Mucosa of stomach (tissue), 1 donor: Measurements from ENCODE around the gene RNF224.
A peak's percentile ranks its signal among the peaks of the same experiment; 100 is the strongest.
"Not testable (repeated sequence)": the region's sequence is repeated elsewhere in the genome, so short reads cannot be mapped to it uniquely, and the experiment has no call there.

ENCODE experiments used
- H3K27me3 ChIP-seq: one replicate; pipeline ENCODE4 v1.7.0; 2013; ENCODE audit warnings: mild to moderate bottlenecking, low read length; ENCODE audit not compliant: control insufficient read depth, insufficient read depth
- H3K36me3 ChIP-seq: one replicate; pipeline ENCODE4 v1.7.0; 2013; ENCODE audit warnings: low read length; ENCODE audit not compliant: control insufficient read depth, insufficient read depth
- H3K4me1 ChIP-seq: one replicate; pipeline ENCODE4 v1.7.0; 2013; ENCODE audit warnings: mild to moderate bottlenecking, low read length; ENCODE audit not compliant: control insufficient read depth, insufficient read depth
- H3K4me3 ChIP-seq: one replicate; pipeline ENCODE4 v1.7.0; 2013; ENCODE audit warnings: low read length
- H3K9ac ChIP-seq: one replicate; pipeline ENCODE4 v1.7.0; 2013; ENCODE audit warnings: mild to moderate bottlenecking, low read length, moderate library complexity
- H3K9me3 ChIP-seq: one replicate; pipeline ENCODE4 v1.7.0; 2013; ENCODE audit warnings: mild to moderate bottlenecking, low read length, moderate library complexity; ENCODE audit not compliant: control insufficient read depth
- donor health status: Pancreatic carcinoma.

The RNF224 gene

DNA sequence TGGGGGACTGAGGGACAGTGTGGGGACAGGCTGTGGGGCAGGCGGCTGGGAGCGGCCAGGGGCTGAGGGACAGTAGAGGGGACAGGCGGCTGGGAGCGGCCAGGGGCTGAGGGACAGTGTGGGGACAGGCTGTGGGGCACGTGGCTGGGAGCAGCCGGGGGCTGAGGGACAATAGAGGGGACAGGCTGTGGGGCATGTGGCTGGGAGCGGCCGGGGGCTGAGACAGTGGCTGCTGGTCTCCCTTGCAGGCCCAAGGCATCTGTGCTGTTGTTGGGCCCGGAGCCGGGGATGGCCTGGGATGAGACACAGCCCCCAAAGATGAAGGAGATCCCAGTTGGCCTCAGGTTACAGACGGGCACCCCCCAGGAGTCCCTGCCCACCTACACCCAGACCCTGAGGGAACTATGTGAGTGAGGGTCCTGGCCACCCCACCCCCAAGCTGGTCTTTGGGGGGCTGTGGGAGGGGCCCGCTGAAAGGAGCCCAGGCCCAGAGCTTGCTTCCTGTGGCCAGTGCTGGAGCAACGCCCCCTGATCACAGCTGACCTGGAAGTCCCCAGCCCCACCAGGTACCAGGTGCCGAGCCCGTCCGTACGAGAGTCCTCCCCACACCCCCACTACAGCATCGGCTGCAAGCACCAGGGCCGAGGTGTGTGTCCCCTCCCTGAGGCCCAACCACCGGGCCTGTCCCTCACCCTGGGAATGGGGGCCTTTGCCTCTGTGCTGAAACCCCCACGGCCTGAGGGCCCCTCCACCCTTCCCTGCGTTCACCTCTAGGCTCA is 24.4 kb downstream of the RNF224 start:
- Histone ChIP-seq H3K36me3 (no peaks in the 10 kb centered on the region), H3K4me3 (no peak overlapping the region), H3K27me3 (no peaks in the 10 kb centered on the region), H3K4me1 (peaks cover 27% of the 10 kb centered on the region), H3K9ac (no peak overlapping the region), H3K9me3 (no peaks in the 10 kb centered on the region)

DNA sequence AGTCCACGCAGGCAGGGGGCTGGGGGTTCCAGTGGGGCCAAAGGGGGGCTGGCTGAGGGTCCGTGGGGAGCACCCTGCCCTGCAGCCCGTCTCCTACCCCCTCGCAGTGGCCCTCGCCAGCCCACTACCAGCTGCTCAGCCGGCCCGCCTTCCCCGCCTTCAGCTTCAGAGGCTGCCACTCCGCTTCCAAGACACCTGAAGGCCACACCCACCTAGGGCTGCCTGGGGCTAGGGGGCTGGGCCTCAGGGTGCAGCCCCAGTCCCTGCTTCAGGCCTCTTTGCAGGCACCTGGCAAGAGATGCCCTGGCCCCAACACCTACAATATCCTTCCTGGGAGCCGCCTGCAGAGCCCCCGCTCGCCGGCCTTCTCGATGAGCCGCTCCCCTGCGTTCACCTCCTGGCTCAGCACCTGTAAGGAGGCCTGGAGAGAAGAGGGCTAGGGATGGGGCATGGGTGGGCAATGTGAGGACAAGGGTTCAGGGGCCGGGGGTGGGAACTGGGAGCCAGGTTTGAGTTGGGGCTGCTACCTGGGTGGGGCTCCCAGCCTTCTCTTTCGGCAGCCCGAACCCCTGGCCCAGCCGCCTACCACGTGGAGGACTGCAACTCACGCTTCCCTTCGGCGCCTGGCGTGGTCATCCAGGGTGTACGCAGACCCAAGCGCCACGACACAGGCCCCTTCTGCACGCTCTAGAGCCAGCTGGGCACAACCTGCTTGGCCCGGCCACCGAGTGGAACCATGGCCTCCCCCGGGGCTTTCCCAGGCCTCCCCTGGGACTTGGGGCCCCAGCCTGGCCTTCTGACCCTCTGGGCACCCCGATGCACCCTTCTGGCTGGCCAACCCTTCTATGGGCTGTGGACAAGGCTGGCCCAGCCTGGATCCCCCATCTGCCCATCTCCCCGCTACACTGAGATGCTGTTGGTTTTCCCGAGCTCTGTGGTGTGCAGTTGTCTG is 25.5 kb downstream of the RNF224 start:
- H3K36me3 ChIP-seq: no peaks in the 10 kb centered on the region
- peaks cover 31% of the 10 kb centered on the region for H3K4me1 ChIP-seq
- no peak overlapping the region for H3K9ac ChIP-seq
- no peaks in the 10 kb centered on the region for H3K27me3 ChIP-seq
- no peak overlapping the region for H3K4me3 ChIP-seq
- no peaks in the 10 kb centered on the region for H3K9me3 ChIP-seq

DNA sequence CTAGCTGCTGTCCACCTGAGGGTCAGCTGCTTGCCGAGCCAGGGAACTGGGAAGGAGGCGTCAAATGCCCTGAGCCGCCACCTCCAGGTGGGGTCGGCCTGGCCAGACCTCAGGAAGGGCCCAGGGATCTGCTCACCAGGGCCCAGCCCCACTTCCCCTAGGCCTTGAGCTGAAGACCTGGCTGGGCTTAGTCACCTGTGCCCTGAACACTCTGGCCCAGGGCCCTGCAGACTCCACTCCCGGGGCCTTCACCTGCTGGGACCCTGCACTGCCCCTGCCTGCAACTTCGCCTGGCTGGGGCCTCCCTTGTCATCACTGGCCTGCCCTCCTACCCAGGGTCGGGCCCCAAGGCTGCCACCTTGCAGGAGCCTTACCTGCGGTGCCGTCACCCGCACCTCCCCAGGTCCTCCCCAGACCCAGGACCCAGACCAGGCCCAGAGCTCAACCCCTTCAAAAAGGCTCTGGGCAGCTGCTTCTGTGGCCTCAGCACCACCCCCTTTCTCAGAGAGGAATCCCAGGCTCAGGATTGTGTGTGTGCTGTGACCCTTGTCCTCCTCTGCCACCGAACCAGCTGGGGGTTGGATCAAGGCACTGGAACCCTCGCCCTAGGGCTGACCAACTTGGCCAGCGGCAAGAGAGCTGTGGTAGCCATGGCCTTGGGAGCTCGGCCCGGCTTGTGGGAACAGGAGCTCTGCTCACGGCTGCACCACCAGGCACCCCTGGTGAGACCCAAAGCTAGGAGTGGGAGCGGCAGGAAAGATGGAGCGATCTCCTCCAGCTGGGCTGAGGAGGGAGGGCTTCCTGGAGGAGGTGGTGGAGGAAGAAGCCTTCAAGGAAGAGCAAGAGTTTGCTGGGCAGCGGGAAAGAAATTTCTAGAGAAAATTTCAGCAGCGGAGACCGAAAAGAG is 26.7 kb downstream of the RNF224 start:
- peaks cover 31% of the 10 kb centered on the region for H3K4me1 ChIP-seq
- peak overlapping the region; percentile 50 for H3K4me3 ChIP-seq
- H3K36me3 ChIP-seq: no peaks in the 10 kb centered on the region
- no peaks in the 10 kb centered on the region for H3K9me3 ChIP-seq
- H3K9ac ChIP-seq: peak overlapping the region; percentile 65
- H3K27me3 ChIP-seq: no peaks in the 10 kb centered on the region

DNA sequence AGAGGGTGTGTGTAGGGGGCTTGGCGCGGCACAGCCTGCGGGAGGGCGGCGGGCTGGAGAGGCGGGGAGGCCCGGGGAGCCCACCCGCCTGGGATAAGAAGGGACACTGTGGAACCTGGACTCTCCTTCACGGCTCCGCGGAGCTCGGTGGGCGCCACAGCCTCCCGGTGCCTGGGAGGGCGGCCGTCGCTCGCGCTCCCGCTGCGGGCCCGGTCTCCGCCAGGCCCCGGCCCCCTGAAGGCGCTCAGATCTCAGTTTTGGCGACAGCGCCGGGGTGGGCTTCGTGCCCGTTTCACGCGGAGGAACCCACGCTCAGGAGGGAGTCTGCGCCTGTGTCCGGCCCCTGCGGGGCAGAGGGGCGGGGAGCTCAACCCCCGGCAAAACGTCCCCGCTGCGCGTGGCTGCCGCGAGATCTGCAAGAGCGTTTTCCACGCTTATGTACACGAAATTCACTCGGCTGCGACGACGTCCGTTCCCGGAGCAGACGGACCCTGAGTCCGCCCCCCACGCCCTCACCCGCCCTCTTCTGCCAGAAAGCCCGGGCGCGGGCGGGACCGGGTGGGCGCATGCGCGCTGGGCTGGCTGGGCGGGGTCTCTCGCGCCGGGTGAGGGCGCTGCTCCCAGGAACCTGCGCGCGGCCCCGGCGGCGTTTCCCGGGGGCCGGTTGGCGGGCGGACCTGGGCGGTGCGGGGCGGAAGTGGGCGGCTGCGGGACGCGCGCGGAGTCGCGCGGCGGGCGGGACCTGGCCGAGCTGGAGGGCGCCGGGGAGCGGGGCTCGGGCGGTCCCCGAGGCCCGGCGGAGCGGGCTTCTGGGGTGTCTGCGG is 27.5 kb downstream of the RNF224 start, which contains the start of gene NELFB:
NELFB (plus strand) TSS at position 704 of the 824 bp plus-strand sequence.
- no peaks in the 10 kb centered on the region for H3K36me3 ChIP-seq
- peak within 1 kb of the TSS; percentile 50 for H3K4me3 ChIP-seq
- H3K9ac ChIP-seq: peak within 1 kb of the TSS; percentile 69
- peaks cover 31% of the 10 kb centered on the region for H3K4me1 ChIP-seq
- H3K27me3 ChIP-seq: no peaks in the 10 kb centered on the region
- no peaks in the 10 kb centered on the region for H3K9me3 ChIP-seq

GRCh38 chr9:137255448-137256114 is 28.3 kb downstream of the RNF224 start:
- Histone ChIP-seq H3K4me1 (peaks cover 31% of the 10 kb centered on the region), H3K9me3 (no peaks in the 10 kb centered on the region), H3K9ac (peak overlapping the region; percentile 69), H3K27me3 (no peaks in the 10 kb centered on the region), H3K4me3 (peak overlapping the region; percentile 44), H3K36me3 (no peaks in the 10 kb centered on the region)

DNA sequence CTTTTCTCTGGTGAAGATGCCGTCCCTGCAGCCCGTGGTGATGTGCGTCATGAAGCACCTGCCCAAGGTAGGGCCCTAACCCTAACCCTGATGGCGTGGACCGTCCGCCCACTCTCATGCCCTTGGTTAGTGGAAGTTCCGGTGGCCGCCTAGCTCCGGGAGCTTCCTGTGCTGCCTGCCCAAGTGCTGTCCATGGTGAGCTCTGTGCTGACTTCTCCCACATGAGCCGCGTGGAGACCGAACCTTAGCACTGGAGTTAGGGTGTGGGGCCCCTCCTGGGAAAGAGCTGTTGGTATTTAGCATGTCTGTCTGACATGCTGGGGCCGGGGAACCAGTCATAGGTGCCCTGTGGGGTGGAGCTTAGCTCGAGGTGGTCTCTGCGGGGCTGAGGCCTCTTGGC is 29.1 kb downstream of the RNF224 start:
- H3K27me3 ChIP-seq: no peaks in the 10 kb centered on the region
- peaks cover 31% of the 10 kb centered on the region for H3K4me1 ChIP-seq
- H3K36me3 ChIP-seq: no peaks in the 10 kb centered on the region
- H3K4me3 ChIP-seq: peak overlapping the region; percentile 44
- H3K9ac ChIP-seq: peak overlapping the region; percentile 69
- H3K9me3 ChIP-seq: no peaks in the 10 kb centered on the region

DNA sequence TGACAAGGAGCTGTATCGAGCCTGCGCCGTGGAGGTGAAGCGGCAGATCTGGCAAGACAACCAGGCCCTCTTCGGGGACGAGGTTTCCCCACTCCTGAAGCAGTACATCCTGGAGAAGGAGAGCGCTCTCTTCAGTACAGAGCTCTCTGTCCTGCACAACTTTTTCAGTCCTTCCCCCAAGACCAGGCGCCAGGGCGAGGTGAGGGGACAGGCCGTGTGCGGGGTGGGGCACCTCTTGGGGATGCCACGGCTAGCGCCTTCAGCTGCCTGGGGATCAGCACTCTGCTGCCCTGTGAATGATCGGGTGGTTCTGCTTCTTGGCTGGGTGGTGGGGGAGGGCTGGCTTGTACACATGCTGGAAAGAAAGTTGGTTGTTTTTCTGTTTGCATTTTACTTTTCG is 29.6 kb downstream of the RNF224 start:
- H3K27me3 ChIP-seq: no peaks in the 10 kb centered on the region
- H3K4me1 ChIP-seq: peaks cover 31% of the 10 kb centered on the region
- no peaks in the 10 kb centered on the region for H3K36me3 ChIP-seq
- no peak overlapping the region for H3K9ac ChIP-seq
- no peak overlapping the region for H3K4me3 ChIP-seq
- no peaks in the 10 kb centered on the region for H3K9me3 ChIP-seq

- H3K36me3 ChIP-seq, H3K4me3 ChIP-seq, H3K9me3 ChIP-seq, H3K4me1 ChIP-seq, H3K9ac ChIP-seq, H3K27me3 ChIP-seq: not testable (repeated sequence)
These were observed 35.0 kb downstream of the RNF224 start for GRCh38 chr9:137262173-137262908.

GRCh38 chr9:137262909-137263285 is 35.6 kb downstream of the RNF224 start:
- Histone ChIP-seq H3K27me3 (no peaks in the 10 kb centered on the region), H3K36me3 (peaks cover 4% of the 10 kb centered on the region), H3K9me3 (no peaks in the 10 kb centered on the region), H3K4me1 (peaks cover 2% of the 10 kb centered on the region), H3K9ac (no peak overlapping the region), H3K4me3 (no peak overlapping the region)

GRCh38 chr9:137263506-137263905 is 36.2 kb downstream of the RNF224 start:
- H3K9me3 ChIP-seq: no peaks in the 10 kb centered on the region
- H3K27me3 ChIP-seq: no peaks in the 10 kb centered on the region
- peaks cover 8% of the 10 kb centered on the region for H3K4me1 ChIP-seq
- no peak overlapping the region for H3K4me3 ChIP-seq
- peaks cover 4% of the 10 kb centered on the region for H3K36me3 ChIP-seq
- H3K9ac ChIP-seq: no peak overlapping the region
